H9 (cell line): ENCODE measurements around the gene ZNF747. TPM values are rescaled to one million over a fixed set of nuclear protein-coding genes. Genes with fewer than 3 reads are reported as not detected.

Source experiments
- DNase-seq: peaks from one replicate; pipeline ENCODE4 v3.0.0-alpha.2; 2017
- H2AFZ ChIP-seq: one replicate; pipeline ENCODE4 v1.6.1; 2013; ENCODE audit warnings: mild to moderate bottlenecking, low read length, control low read depth, moderate library complexity
- H2AK5ac ChIP-seq: 2 replicates; pipeline ENCODE4 v1.6.1; 2013; ENCODE audit warnings: low read length, control low read depth, mixed read lengths; ENCODE audit not compliant: insufficient read length
- H2BK120ac ChIP-seq: one replicate; pipeline ENCODE4 v1.6.1; 2013; ENCODE audit warnings: low read depth, mild to moderate bottlenecking, low read length, control low read depth, inconsistent platforms; ENCODE audit not compliant: poor library complexity, severe bottlenecking
- H2BK12ac ChIP-seq: 2 replicates; pipeline ENCODE4 v1.6.1; 2013; ENCODE audit warnings: low read length, control low read depth, mixed read lengths, low read depth; ENCODE audit not compliant: insufficient read length
- H2BK15ac ChIP-seq: 2 replicates; pipeline ENCODE4 v1.6.1; 2013; ENCODE audit warnings: low read depth, low read length, control low read depth
- H2BK20ac ChIP-seq: one replicate; pipeline ENCODE4 v1.6.1; 2013; ENCODE audit warnings: low read depth, mild to moderate bottlenecking, low read length, control low read depth, inconsistent platforms; ENCODE audit not compliant: poor library complexity, severe bottlenecking
- H2BK5ac ChIP-seq: 2 replicates; pipeline ENCODE4 v1.6.1; 2013; ENCODE audit warnings: low read length, control low read depth, mixed read lengths; ENCODE audit not compliant: insufficient read length
- H3K14ac ChIP-seq: 2 replicates; pipeline ENCODE4 v1.6.1; 2013; ENCODE audit warnings: low read length, control low read depth; ENCODE audit not compliant: insufficient read depth
- H3K18ac ChIP-seq: 2 replicates; pipeline ENCODE4 v1.6.1; 2013; ENCODE audit warnings: low read depth, mild to moderate bottlenecking, mixed read lengths, low read length, control low read depth; ENCODE audit not compliant: insufficient read length
- H3K23ac ChIP-seq: 2 replicates; pipeline ENCODE4 v1.6.1; 2013; ENCODE audit warnings: low read length, control low read depth, mixed read lengths, low read depth; ENCODE audit not compliant: insufficient read length
- H3K23me2 ChIP-seq: 2 replicates; pipeline ENCODE4 v1.6.1; 2013; ENCODE audit warnings: low read depth, mild to moderate bottlenecking, mixed read lengths, low read length, control low read depth; ENCODE audit not compliant: insufficient read length, poor library complexity, severe bottlenecking
- H3K27ac ChIP-seq: 2 replicates; pipeline ENCODE4 v1.5.1; 2013; ENCODE audit warnings: low read length, control low read depth, mixed read lengths, low read depth; ENCODE audit not compliant: insufficient read length
- H3K27me3 ChIP-seq: 2 replicates; pipeline ENCODE4 v1.6.1; 2013; ENCODE audit warnings: low read length, control low read depth, inconsistent platforms; ENCODE audit not compliant: insufficient read depth
- H3K4ac ChIP-seq: 2 replicates; pipeline ENCODE4 v1.6.1; 2013; ENCODE audit warnings: low read depth, mild to moderate bottlenecking, control low read depth, inconsistent platforms, low read length, moderate library complexity
- H3K4me1 ChIP-seq: 2 replicates; pipeline ENCODE4 v1.6.1; 2013; ENCODE audit warnings: low read length, control low read depth, inconsistent platforms; ENCODE audit not compliant: insufficient read depth
- H3K4me2 ChIP-seq: 2 replicates; pipeline ENCODE4 v1.6.1; 2013; ENCODE audit warnings: low read length, control low read depth, mixed read lengths; ENCODE audit not compliant: insufficient read length, insufficient read depth
- H3K56ac ChIP-seq: 2 replicates; pipeline ENCODE4 v1.6.1; 2013; ENCODE audit warnings: low read depth, mild to moderate bottlenecking, mixed read lengths, low read length, control low read depth; ENCODE audit not compliant: insufficient read length
- H3K79me1 ChIP-seq: 2 replicates; pipeline ENCODE4 v1.6.1; 2013; ENCODE audit warnings: low read depth, mild to moderate bottlenecking, moderate library complexity, low read length, control low read depth, inconsistent platforms; ENCODE audit not compliant: insufficient read depth, poor library complexity, severe bottlenecking
- H3K79me2 ChIP-seq: 2 replicates; pipeline ENCODE4 v1.6.1; 2013; ENCODE audit warnings: low read length, control low read depth, inconsistent platforms; ENCODE audit not compliant: insufficient read depth
- H3K9ac ChIP-seq: 2 replicates; pipeline ENCODE4 v1.6.1; 2013; ENCODE audit warnings: low read length, control low read depth, mixed read lengths; ENCODE audit not compliant: insufficient read length; ENCODE audit errors: extremely low read depth
- H3K9me3 ChIP-seq: one replicate; pipeline ENCODE4 v1.6.1; 2013; ENCODE audit warnings: low read depth, low read length, inconsistent platforms; ENCODE audit not compliant: control insufficient read depth
- H3T11ph ChIP-seq: one replicate; pipeline ENCODE4 v1.6.1; 2013; ENCODE audit warnings: mild to moderate bottlenecking, low read length, control low read depth, inconsistent platforms
- H4K20me1 ChIP-seq: one replicate; pipeline ENCODE4 v1.6.1; 2013; ENCODE audit not compliant: control insufficient read depth, insufficient read length, insufficient read depth
- H4K5ac ChIP-seq: 2 replicates; pipeline ENCODE4 v1.6.1; 2013; ENCODE audit warnings: low read depth, mild to moderate bottlenecking, mixed read lengths, low read length, control low read depth; ENCODE audit not compliant: insufficient read length
- H4K8ac ChIP-seq: replicated peaks from 2 replicates; pipeline ENCODE4 v1.6.1; 2013; ENCODE audit warnings: low read length, control low read depth, mixed read lengths, low read depth; ENCODE audit not compliant: insufficient read length
- H4K91ac ChIP-seq: 2 replicates; pipeline ENCODE4 v1.6.1; 2013; ENCODE audit warnings: low read depth, mild to moderate bottlenecking, moderate library complexity, mixed read lengths, low read length, control low read depth; ENCODE audit not compliant: insufficient read length
- H3K27ac Mint-ChIP-seq, 3 experiments: 2 replicates in 2 of 3; 3 replicates in 1 of 3; pipeline ENCODE4 v1.8.0; 2020 to 2021; ENCODE audit warnings: mixed read lengths in 3 of 3, mild to moderate bottlenecking in 1 of 3, moderate library complexity in 1 of 3
- H3K27me3 Mint-ChIP-seq: 2 replicates; pipeline ENCODE4 v1.8.0; 2021; ENCODE audit warnings: low read depth, mild to moderate bottlenecking, moderate library complexity, mixed read lengths
- H3K36me3 Mint-ChIP-seq, 3 experiments: 2 replicates in 2 of 3; 3 replicates in 1 of 3; pipeline ENCODE4 v1.8.0; 2020 to 2021; ENCODE audit warnings: low read depth in 3 of 3, mixed read lengths in 3 of 3; ENCODE audit not compliant: insufficient read depth in 1 of 3
- H3K4me1 Mint-ChIP-seq, 2 experiments: 2 replicates each; pipeline ENCODE4 v1.8.0; 2020; ENCODE audit warnings: mixed read lengths in 2 of 2
- H3K4me3 Mint-ChIP-seq, 2 experiments: 2 replicates in 1 of 2; 3 replicates in 1 of 2; pipeline ENCODE4 v1.8.0; 2020 to 2021; ENCODE audit warnings: mild to moderate bottlenecking in 2 of 2, mixed read lengths in 2 of 2, moderate library complexity in 1 of 2
- H3K9me3 Mint-ChIP-seq, 2 experiments: 2 replicates in 1 of 2; 3 replicates in 1 of 2; pipeline ENCODE4 v1.8.0; 2020; ENCODE audit warnings: mild to moderate bottlenecking in 2 of 2, mixed read lengths in 2 of 2, moderate library complexity in 1 of 2
- WGBS: extraction: QIAGEN DNeasy Blood & Tissue Kit; methylation state at CpG from one replicate; pipeline ENCODE4 v1.1.7; 2013; ENCODE audit warnings: missing lambda C conversion rate, low lambda C conversion rate, mixed read lengths; ENCODE audit not compliant: insufficient read length; ENCODE audit errors: extremely low coverage; 5-methylcytosine and 5-hydroxymethylcytosine counted together
- total RNA-seq: library from RNA; stranded (reverse); gene quantifications from 2 replicates; pipeline ENCODE4 v1.2.1, GENCODE V29; 2021
- TF ChIP-seq, protein P1 (sequence below): fragments of 200-600 bp; sonication (generic); conservative IDR thresholded peaks from 3 replicates; pipeline ENCODE4 v1.8.0; 2021; ENCODE audit warnings: antibody characterized with exemption, mild to moderate bottlenecking

ZNF747 gene
- total RNA-seq, 1 experiment from 2014 or later: 18.4 TPM

DNA sequence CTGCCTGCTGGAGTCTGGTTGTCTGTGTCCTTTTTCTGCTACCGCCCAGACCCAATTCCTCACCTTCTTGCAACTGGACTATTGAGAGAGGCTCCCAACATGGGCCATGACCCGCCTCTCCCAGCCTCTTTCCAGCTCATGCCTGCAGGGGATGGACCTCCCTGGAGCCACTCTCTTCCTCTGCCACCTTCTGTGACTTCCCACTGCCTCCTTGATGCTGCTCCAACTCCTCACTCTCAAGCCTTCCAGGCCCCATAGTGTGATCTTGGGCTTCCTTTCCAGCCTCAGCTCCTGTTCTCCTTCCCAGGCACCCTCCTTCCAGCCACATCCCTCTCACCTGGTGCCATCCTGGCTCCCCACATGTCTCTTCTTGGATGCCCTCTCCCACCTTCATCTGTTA is 19.4 kb downstream of the ZNF747 start:
- no CpG with 5 or more reads among the region's 2 CpGs for WGBS
- Histone ChIP-seq H4K20me1 (no peaks in the 10 kb centered on the region), H3K79me1 (no peaks in the 10 kb centered on the region), H2AK5ac (no peak overlapping the region), H3K9me3 (no peaks in the 10 kb centered on the region), H4K5ac (no peak overlapping the region), H3K9ac (no peak overlapping the region), H3K4me2 (no peak overlapping the region), H4K8ac (no peak overlapping the region), H3K56ac (no peak overlapping the region), H2BK20ac (no peak overlapping the region), H3K27me3 (no peaks in the 10 kb centered on the region), H3K23ac (no peak overlapping the region), H2BK12ac (no peak overlapping the region), H4K91ac (no peak overlapping the region), H3K79me2 (no peaks in the 10 kb centered on the region), H2BK5ac (no peak overlapping the region), H3K4ac (no peak overlapping the region), H2BK120ac (no peak overlapping the region), H3K18ac (no peak overlapping the region), H3K4me1 (no peaks in the 10 kb centered on the region), H3K27ac (no peak overlapping the region), H3K23me2 (no peaks in the 10 kb centered on the region), H3K14ac (peak overlapping the region; percentile 56; the same call in 1 of the 2 replicates), H2BK15ac (no peak overlapping the region), H2AFZ (no peak overlapping the region), H3T11ph (no peak overlapping the region)
- Mint-ChIP-seq H3K4me3 (no peak overlapping the region), H3K9me3 (no peaks in the 10 kb centered on the region), H3K27ac (0 out of 7 replicates have a peak overlapping the region, but pooled peaks of 1 of the 3 experiments have one; percentile 7), H3K4me1 (no peaks in the 10 kb centered on the region), H3K27me3 (peaks cover 13% of the 10 kb centered on the region), H3K36me3 (no peaks in the 10 kb centered on the region)
- TF ChIP-seq, protein P1, sequence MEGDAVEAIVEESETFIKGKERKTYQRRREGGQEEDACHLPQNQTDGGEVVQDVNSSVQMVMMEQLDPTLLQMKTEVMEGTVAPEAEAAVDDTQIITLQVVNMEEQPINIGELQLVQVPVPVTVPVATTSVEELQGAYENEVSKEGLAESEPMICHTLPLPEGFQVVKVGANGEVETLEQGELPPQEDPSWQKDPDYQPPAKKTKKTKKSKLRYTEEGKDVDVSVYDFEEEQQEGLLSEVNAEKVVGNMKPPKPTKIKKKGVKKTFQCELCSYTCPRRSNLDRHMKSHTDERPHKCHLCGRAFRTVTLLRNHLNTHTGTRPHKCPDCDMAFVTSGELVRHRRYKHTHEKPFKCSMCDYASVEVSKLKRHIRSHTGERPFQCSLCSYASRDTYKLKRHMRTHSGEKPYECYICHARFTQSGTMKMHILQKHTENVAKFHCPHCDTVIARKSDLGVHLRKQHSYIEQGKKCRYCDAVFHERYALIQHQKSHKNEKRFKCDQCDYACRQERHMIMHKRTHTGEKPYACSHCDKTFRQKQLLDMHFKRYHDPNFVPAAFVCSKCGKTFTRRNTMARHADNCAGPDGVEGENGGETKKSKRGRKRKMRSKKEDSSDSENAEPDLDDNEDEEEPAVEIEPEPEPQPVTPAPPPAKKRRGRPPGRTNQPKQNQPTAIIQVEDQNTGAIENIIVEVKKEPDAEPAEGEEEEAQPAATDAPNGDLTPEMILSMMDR: no peak
- DNase-seq: no peak
